ENCODE results near the gene SERPINI1.
A peak's percentile ranks its signal among the peaks of the same experiment; 100 is the strongest.

SERPINI1 gene, protein sequence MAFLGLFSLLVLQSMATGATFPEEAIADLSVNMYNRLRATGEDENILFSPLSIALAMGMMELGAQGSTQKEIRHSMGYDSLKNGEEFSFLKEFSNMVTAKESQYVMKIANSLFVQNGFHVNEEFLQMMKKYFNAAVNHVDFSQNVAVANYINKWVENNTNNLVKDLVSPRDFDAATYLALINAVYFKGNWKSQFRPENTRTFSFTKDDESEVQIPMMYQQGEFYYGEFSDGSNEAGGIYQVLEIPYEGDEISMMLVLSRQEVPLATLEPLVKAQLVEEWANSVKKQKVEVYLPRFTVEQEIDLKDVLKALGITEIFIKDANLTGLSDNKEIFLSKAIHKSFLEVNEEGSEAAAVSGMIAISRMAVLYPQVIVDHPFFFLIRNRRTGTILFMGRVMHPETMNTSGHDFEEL

DNA sequence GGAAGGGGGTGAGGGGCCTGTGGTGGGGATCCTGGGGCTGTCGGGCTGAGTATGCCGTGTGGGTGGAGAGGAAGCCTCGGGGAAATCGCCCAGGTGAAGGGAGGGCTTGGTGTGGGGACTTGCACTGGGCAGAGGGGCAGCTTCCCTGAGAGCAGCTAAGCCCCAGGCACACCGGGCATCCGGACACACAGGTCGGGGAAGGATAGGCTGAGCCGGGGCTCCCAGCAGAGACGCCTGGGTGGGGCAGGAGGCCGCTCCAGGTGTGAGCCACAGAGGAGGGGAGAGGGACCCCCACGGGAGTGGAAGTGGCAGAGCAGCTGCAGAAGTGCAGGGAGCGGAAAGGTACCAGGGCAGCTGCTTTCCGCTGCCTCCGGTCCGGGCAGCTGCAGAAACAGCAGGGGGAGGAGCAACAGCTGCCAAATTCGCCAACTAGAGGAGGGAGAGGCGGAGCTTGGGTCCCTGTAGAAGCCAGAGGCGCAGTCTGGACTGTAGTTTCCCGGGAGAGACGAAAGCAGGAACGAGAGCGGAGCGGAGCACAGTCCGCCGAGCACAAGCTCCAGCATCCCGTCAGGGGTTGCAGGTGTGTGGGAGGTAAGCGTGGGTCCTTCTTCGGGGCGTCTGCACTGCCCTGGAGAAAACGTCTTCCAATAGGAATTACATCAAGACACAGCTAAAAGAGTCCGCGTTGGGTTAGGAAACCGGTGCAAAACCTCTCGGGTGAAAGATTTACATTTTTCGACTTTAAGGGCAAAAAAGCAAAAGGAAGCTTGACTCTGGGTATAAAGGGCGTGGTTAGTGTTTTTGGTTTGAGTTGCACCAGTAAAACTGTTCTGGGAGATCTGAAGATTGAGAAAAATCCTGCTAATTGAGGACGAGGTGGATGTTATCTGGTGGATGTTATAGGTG lies at the start of gene SERPINI1:
TSS of gene SERPINI1 (plus strand) at position 489 of the 906 bp plus-strand sequence. CDS start 53,408 bp downstream, outside the sequence.
- peak; percentile 92 for DNase-seq (ENCODE audit: low spot score)

DNA sequence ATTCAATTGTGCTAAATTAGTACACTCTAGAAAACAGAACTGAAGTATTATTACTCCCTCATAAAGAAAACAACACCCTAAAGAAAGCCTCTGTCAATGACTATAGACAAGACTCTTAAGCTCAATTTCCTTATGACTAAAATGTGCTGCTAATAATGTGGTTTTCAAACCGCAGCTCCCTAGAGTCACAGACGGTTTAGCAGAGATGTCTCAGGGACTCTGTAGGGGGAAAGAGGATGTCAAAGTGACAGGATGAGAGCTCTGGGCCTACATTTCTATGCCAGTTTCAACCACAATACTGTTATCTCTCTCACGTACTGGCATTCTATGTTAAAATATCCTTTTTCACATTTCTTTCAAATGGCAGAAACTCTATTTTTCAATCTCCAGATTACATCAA lies 44.2 kb upstream of the SERPINI1 start:
- no peak for DNase-seq (ENCODE audit: low spot score)

DNA sequence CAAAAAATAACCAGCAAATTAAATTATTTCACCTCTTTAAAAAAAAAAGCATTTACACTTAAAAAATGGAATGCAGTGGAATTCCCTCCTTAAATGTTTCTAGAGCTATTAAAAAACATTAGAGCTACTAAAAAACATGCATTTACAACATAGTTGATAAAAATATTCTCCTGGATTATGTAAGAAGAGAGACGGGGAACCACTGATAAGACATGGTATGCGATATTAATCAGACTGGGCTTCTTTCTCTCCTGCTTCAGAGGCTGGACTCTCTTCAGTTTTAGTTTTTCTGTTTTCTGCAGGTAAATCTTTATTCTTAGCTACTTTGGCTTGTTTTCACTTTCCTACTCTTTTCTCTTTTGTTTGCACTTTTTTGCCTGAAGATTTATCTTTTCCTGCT lies 41.4 kb upstream of the SERPINI1 start:
- no peak for DNase-seq (ENCODE audit: low spot score)

DNA sequence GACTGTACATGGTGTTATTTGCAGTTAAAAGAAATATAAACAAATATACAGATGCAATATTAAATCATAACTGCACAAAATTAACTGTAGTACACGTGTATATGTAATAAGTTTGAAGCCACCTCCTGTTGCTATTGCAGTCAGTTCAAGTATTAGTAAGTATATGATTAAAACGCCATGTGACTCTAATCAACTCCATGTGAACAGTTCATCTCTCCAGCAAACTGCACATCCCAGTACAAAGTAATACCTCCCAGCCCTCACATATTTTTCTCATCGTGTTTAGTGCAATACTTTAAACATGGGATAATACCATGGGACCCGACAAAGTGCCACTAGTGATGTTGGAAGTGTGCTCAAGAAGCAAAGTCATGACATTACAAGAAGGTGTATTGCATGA lies 35.5 kb upstream of the SERPINI1 start:
- no peak for DNase-seq (ENCODE audit: low spot score)

DNA sequence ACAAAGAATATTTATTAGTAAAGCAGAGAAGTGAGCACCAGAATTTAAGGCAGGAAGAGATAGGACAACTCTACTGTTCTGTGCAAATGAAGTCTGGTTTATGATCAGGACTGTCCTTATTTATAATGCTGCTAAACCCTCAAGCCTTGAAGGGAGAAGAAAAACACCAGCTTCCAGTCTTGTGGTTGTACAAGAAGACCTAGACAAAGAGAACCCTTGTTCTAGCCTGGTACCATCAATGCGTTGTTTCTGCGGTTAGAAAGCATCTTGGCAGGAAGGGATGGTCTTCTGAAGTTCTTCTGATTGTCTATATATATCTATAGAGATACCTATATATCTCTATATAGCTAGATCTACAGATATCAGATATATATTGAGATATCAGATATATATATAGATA lies 34.6 kb upstream of the SERPINI1 start:
- no peak for DNase-seq (ENCODE audit: low spot score)

DNA sequence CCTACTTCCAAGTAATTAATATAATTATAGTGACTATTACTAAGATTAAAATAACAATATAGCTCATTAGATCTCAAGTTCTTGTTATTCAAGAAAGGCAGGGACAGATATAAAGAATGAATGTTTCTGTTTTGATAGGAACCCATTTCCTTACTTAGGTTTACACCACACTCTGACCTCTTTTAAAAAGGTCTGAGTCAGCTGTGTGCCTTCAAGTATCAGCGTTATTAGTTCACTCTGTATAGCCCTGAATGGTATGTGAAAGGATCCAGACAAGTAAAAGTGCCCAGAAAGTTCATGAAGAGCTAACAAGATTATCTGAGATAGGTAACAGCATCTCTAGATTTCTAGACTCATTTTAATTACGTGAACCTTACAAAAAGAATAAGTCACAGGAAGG lies 29.7 kb upstream of the SERPINI1 start:
- no peak for DNase-seq (ENCODE audit: low spot score)

DNA sequence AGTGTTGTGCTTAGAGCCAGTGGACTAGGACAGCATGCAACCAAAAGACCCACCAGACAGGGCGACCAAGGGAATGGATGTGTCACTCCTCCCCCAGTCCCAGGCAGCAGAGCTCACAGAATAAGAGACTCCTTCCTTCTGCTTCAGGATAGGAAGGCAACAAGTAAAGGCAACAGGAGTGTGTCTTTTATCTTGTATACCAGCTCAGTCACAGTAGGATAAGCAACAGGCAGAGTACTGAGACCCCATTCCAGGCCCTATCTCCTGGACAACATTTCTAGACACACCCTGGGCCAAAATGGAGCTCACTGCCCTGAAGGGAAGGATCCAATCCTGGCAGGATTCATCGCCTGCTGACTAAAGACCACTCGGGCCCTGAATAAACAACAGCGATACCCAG lies 25.8 kb upstream of the SERPINI1 start:
- DNase-seq (ENCODE audit: low spot score): no peak

DNA sequence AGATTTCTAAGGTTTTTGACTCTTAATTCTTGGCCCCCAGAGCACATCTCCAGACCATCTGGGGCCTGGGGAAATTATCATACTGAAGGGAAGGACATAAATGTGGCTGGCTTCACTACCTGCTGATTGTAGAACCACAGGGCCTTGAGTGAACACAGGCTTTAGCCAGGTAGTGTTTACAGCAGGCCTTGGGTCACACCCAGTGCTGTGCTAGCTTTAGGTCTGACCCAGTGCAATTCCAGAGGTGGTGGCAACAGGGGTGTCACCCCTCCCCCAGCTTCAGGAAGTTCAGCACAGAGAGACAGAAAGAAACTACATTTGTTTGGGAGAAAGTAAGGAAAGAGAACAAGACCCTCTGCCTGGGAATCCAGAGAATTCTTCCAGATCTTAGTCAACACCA lies 25.0 kb upstream of the SERPINI1 start:
- DNase-seq (ENCODE audit: low spot score): no peak

DNA sequence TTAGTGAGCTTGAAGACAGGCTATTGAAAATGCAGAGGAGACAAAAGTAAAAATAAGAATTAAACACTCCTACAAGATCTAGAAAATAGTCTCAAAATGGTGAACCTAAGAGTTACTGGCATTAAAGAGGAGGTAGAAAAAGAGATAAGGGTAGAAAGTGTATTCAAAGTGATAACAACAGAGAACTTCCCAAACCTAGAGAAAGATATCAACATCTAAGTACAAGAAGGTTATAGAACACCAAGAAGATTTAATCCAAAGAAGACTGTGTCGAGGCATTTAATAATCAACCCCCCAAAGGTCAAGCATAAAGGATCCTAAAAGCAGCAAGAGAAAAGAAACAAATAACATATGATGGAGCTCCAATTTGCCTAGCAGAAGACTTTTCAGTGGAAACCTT lies 24.1 kb upstream of the SERPINI1 start:
- no peak for DNase-seq (ENCODE audit: low spot score)

DNA sequence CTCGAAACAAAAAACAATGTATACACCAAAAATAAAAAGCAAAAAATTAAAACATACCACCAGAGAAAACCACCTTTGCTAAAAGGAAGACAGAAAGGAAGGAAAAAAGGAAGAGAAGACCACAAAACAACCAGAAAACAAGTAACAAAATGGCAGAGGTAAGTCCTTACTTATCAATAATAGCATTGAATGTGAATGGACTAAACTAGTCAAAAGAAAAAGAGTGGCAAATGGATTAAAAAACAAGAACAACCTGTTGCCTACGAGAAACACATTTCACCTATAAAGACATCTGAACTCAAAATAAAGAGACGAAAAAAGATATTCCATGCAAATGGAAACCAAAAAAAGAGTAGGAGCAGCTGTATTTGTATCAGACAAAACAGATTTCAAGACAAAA lies 23.1 kb upstream of the SERPINI1 start:
- no peak for DNase-seq (ENCODE audit: low spot score)

DNA sequence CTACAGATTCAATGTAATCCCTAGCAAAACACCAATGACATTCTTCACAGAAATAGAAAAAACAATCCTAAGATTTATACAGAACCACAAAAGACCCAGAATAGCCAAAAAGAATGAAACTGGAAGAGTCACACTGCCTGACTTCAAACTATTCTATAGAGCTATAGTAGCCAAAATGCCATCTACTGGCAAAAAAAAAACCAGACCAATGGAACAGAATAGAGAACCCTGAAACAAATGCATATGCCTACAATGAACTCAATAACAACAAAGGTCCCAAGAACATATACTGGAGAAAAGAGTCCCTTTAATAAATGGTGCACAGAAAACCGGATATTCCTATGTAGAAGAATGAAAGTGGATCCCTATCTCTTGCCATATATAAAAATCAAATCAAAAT lies 20.6 kb upstream of the SERPINI1 start:
- no peak for DNase-seq (ENCODE audit: low spot score)

DNA sequence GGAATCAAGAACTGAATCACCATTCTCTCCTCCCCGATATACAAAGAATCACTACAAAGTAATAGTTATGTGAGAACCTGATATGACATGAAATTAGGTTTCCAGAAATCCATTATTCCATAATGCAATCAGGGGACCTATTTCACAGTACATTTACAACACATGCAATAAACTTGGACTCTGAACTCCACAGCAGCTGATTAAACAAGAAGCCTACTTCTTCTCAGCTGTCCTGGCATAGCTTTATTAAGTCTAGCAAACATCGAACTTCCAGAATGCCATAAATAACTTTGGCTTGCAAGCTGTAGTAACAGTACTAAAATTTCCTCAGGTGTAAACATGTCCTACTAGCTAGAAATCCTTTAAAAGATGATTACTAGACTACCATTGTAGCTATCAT lies 18.6 kb upstream of the SERPINI1 start:
- DNase-seq (ENCODE audit: low spot score): peak; percentile 34

DNA sequence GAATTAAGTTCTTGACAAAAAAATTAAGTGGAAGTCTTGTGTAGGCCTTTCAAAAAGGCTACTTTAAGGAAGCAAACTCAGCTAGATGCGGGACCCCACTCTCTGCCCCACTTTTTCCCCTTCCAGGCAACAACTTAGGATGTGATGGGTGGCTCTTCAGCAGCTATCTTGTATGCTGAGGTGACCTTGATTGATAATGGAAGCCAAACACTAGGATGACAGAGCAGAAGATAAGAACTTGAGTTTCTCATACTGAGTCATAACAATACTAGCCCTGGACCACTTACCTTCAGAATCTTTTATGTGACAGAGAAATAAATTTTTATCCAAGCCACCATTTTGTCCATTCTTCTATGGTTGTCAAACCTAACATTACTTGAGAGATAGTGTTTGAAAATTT lies 16.9 kb upstream of the SERPINI1 start:
- no peak for DNase-seq (ENCODE audit: low spot score)

DNA sequence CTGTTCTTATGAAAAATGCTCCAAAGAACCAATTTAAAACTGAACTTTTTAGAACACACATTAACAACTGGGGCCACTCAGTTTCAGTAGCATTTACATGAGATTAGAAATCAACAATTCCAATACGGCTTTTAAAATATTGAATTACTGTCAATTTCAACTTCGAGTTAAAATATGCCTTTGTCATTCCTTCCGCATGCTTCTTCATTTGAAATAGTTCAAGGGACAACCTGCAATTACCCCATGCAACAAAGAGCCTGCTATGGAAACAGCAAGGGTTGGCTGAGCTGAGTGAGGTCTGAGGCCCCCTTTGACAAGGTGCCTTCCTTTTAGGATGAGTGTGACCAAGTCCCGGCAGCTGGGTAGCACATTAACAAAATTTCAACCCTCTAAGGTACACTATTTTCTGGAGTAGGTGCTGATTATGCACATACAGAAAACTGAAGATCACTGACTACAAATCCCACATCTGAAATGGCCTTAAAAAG lies 12.5 kb upstream of the SERPINI1 start:
- DNase-seq (ENCODE audit: low spot score): no peak

DNA sequence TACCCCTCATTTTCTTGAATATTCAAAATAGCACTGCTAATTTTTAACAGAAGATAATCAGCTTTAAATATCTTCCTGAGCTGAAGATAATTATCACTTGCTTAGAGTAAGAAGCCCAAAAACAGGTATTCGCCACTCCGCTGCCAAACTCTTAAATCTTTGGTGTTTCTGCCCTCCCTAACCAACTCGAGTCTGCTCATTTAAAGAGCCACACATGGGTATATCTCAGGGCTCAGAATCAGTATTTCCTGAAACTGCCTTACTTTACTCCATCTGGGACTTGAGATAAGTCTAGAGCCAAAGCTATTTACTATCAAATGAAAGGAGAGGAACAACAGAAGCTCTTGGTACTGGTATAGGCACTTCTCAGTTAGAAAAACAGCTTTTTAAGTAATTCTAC lies 11.6 kb upstream of the SERPINI1 start:
- DNase-seq (ENCODE audit: low spot score): no peak

DNA sequence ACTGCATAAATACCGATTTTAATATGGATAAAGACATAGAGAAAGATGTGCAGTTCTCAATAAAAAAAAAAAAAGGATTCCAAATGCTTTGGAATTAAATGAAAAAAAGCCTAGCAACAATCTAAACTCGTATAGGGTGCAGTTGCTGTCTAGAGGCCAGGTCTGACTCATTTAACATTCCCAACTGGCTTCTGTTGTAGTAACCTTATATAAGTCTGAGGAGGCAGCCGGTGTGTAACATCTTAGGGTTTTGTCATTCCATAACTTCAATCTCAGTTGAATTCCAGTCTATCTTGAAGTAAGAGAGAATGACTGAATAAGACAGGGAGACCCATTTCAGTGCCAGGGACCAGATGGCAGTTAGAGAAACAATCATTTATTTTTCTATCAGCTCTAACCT lies 7.3 kb upstream of the SERPINI1 start:
- no peak for DNase-seq (ENCODE audit: low spot score)

DNA sequence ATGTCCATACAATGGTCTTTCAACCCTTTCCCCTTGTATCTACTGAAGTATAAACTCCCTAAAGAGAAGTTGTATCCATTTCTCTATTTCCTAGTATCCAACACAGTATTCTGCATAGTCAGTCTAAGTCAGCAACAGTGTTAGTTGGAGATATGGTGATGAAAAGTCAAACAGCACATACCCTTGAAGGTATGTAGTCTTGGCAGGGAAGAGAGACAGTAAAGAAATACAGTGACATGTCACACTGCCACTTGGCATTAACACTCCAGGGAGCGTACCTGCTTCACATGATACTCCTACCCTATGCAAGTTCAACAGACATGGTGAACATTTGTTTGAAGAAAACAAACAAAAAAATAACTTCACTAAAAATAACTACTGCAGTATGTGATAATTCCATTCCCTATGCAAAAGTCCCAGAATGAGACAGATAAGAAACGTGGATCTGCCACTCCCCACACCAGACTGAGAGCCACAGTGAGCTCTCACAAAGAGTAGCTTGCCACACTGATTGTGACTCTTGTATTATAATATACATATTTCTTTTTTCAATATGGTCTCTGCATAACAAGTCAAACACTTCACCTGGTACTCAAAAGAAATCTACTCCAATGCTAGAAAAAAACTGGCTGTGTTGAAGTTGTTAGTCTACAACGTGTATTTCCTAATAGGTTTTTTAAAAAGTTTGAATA lies 6.7 kb upstream of the SERPINI1 start:
- no peak for DNase-seq (ENCODE audit: low spot score)

DNA sequence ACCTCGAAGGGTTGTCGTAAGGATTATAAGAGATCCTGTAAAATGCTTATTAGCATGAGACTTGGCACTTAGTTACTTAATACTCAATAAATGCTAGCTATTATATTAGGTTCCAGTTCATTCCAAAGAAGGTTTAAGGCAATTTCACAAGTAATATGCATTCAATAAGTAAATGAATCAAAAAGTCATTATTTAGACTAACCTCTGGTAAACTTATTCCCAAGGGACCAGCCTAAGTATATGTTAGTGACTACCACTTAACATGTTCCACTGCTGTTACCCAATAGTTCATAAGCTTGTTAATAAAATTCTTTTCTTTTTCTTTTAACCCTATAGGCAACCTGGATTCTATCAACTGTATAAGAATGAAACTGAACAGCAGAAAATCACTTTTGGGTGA lies 5.9 kb upstream of the SERPINI1 start:
- DNase-seq (ENCODE audit: low spot score): no peak

DNA sequence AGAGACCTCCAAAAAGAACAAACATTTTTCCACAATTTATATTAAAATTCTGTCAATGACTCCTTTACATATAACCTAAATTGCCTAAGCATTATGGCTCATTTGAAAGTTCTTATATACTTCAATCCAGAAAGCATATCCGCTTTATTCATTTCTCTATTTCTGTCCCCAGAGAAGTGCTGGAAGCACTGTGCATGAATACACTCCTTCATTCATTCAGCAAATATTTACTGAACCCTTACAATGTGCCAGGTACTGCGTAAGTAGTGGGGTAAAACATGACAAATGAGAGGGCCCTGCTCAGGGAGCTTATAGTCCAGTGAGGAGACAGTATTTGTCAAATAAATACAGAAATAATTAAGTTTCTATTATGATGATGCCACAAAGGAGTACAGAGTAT lies 4.1 kb upstream of the SERPINI1 start:
- no peak for DNase-seq (ENCODE audit: low spot score)

DNA sequence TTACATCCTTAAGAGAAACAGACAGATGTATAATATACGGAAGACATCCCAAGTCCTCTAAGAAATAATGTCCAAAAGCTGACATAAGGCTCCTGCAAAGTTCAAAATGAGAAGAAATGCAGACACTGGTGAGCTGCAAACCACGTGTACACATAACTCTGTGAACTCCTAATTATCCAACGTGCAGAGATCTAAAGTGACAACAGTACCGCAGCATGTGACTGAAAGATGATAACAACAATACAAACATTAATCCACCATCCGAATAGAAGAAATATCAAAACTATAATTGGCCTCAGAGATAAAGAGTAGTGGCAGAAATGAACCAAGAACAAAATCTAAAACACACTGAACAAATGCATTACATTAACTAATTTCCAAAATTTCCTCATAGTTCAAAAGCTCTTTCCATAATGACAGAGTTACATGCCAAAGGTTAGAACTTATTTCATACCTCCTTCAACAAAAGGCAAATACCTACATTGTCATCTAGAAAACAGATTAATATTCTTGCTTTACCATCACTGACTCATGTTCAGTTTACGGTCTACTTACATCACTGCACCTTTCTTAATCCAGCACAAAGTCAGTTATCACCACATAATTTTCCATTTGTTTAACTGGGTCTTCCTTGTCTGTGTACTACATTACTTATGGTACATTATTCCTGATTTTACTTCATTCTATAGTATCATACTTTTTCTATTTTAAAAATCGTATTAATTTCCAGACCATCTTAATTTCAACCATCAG lies 3.0 kb upstream of the SERPINI1 start:
- no peak for DNase-seq (ENCODE audit: low spot score)

DNA sequence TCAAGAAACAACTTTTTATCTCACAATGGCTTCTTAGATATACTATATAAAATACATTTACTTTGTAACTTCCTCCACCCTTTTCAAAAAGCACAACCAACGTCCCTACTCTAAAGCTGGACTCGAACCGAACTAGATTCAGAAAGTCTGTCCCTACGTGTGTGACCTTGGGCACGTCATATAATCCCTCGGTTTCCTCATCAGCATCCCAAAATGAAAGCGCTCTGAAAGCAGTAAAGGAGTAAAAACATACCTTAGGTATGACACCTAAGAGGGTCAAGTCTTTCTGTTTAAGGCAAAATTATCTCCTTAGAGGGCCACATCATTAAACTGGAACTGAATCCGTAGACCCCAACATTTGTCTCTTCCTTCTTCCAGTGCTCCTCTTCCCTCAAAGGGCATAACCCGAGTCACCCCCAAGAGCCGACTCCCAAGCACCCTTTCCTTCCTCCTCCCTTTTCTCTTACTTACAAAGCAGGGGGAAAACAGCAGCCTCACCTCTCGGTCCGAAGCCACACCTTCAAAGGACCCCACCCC lies 1.5 kb upstream of the SERPINI1 start:
- no peak for DNase-seq (ENCODE audit: low spot score)

Data from LoVo (cell line).